Left colon (tissue), 2 donors: ENCODE results near the gene CAPS. TPM values are rescaled to one million over a fixed set of nuclear protein-coding genes. Genes with fewer than 3 reads are reported as not detected.
"Not testable (repeated sequence)": the region's sequence is repeated elsewhere in the genome, so short reads cannot be mapped to it uniquely, and the experiment has no call there.

ENCODE experiments used
- ATAC-seq: fragments of 200-7000 bp; cut with Tn5 transposase; one replicate; pipeline ENCODE4 v1.9.1; 2020; ENCODE audit warnings: mild to moderate bottlenecking, moderate library complexity
- DNase-seq, 2 donors: peaks; one replicate each; pipeline ENCODE4 v3.0.0-alpha.2; 2020
- intact Hi-C, 2 donors: fragments of 100-400 bp; cut with DNase I in 1 of 2; cut with micrococcal nuclease in 1 of 2; formaldehyde crosslinking; loops; one replicate each; pipeline versions ENCODE4 v1.11.2 to v1.14.0; 2022; cut with DNase I, micrococcal nuclease
- total RNA-seq, 2 donors: library from RNA; stranded (reverse); fragmentation: NEBNext Ultra II Directional; extraction: Animal tissue kit (Norgen Biotek cat#: 25700); gene quantifications; one replicate each; pipeline ENCODE4 v1.2.1, GENCODE V29; 2021
- donor health status: DM: no; HTN: no; CAD: no.
- donor health status: DM: yes; HTN: yes; CAD: no.

The CAPS gene
- total RNA-seq, 2 donors from 2014 or later, result 14.3 to 18.6 TPM

GRCh38 chr19:5949792-5950305, 35.8 kb downstream of the CAPS start:
- intact Hi-C loops, result no loop called here
- no peak for DNase-seq
- no peak for ATAC-seq

GRCh38 chr19:5950741-5951140, 36.7 kb downstream of the CAPS start:
- DNase-seq (no peak), ATAC-seq (no peak)
- intact Hi-C loops, result no loop called here

- DNase-seq (peak in 1 of 2 donors; percentile 41), ATAC-seq (peak; percentile 55)
- intact Hi-C loops, result no loop called here
Observed at GRCh38 chr19:5951338-5951861, 37.3 kb downstream of the CAPS start.

- ATAC-seq, result no peak
Observed at GRCh38 chr19:5952193-5953029, 38.4 kb downstream of the CAPS start.

GRCh38 chr19:5953030-5953589, 39.1 kb downstream of the CAPS start:
- no peak for DNase-seq
- intact Hi-C loops, result no loop called here
- no peak for ATAC-seq

More at GRCh38 chr19:5952193-5953029, 38.4 kb downstream of the CAPS start:
- intact Hi-C loops, result no loop called here
- DNase-seq, result no peak

GRCh38 chr19:5953680-5954213, 39.7 kb downstream of the CAPS start:
- intact Hi-C loops, result no loop called here
- no peak for ATAC-seq
- DNase-seq, result no peak

- no peak for ATAC-seq
Observed at GRCh38 chr19:5954293-5954692, 40.2 kb downstream of the CAPS start.

GRCh38 chr19:5955636-5955935, 41.5 kb downstream of the CAPS start:
- ATAC-seq (no peak), DNase-seq (no peak)
- intact Hi-C loops, result no loop called here

More at GRCh38 chr19:5954293-5954692, 40.2 kb downstream of the CAPS start:
- DNase-seq, result no peak
- intact Hi-C loops, result no loop called here

- DNase-seq (no peak), ATAC-seq (no peak)
- intact Hi-C loops, result no loop called here
Observed at GRCh38 chr19:5956323-5956722, 42.3 kb downstream of the CAPS start.

- intact Hi-C loops, result no loop called here
- ATAC-seq (no peak), DNase-seq (no peak)
Observed at GRCh38 chr19:5956728-5957127, 42.7 kb downstream of the CAPS start.

GRCh38 chr19:5957170-5957569, 43.1 kb downstream of the CAPS start:
- intact Hi-C loops, result no loop called here
- ATAC-seq, result peak; percentile 39

GRCh38 chr19:5958074-5958850, 44.2 kb downstream of the CAPS start:
- no peak for ATAC-seq

More at GRCh38 chr19:5957170-5957569, 43.1 kb downstream of the CAPS start:
- DNase-seq, result no peak

GRCh38 chr19:5958851-5959122, 44.7 kb downstream of the CAPS start:
- intact Hi-C loops, result no loop called here
- ATAC-seq, result no peak
- no peak for DNase-seq

More at GRCh38 chr19:5958074-5958850, 44.2 kb downstream of the CAPS start:
- intact Hi-C loops, result no loop called here
- no peak for DNase-seq

- no peak for DNase-seq
- ATAC-seq, result no peak
- intact Hi-C loops, result no loop called here
Observed at GRCh38 chr19:5959260-5960004, 45.4 kb downstream of the CAPS start.

- DNase-seq, result no peak
- no peak for ATAC-seq
- intact Hi-C loops, result no loop called here
Observed at GRCh38 chr19:5960005-5961001, 46.2 kb downstream of the CAPS start.

- DNase-seq, ATAC-seq, intact Hi-C loops: not testable (repeated sequence)
Observed at GRCh38 chr19:5961641-5961968, 47.6 kb downstream of the CAPS start.
